C4-2B (cell line): ENCODE data around the gene WNT11.

Experiments used
- CTCF ChIP-seq: fragments of 450-650 bp; conservative IDR thresholded peaks from 2 replicates; pipeline ENCODE4 v1.5.1; 2017; ENCODE audit warnings: mild to moderate bottlenecking
- ZFX ChIP-seq: fragments of 450-650 bp; IDR thresholded peaks from 2 replicates; pipeline ENCODE4 v1.6.1; 2017

- TF ChIP-seq CTCF (no peak), ZFX (no peak)
Observed at GRCh38 chr11:76163289-76163880, 42.9 kb downstream of the WNT11 start.
